Nephron progenitor cell (in vitro differentiated cells): Measurements from ENCODE around the gene GDPGP1.
"Not testable (repeated sequence)": the region's sequence is repeated elsewhere in the genome, so short reads cannot be mapped to it uniquely, and the experiment has no call there.

Experiments used
- DNase-seq: peaks from one replicate; pipeline ENCODE4 v3.0.0; 2021
- H3K27ac Mint-ChIP-seq: 2 replicates; pipeline ENCODE4 v1.8.0; 2021; ENCODE audit warnings: mild to moderate bottlenecking, moderate library complexity, mixed read lengths
- H3K27me3 Mint-ChIP-seq: 2 replicates; pipeline ENCODE4 v1.8.0; 2021; ENCODE audit warnings: mild to moderate bottlenecking, low read depth, mixed read lengths; ENCODE audit not compliant: poor library complexity
- H3K36me3 Mint-ChIP-seq: 2 replicates; pipeline ENCODE4 v1.8.0; 2021; ENCODE audit warnings: low read depth, mixed read lengths
- H3K4me1 Mint-ChIP-seq: 2 replicates; pipeline ENCODE4 v1.8.0; 2021; ENCODE audit warnings: mixed read lengths
- H3K4me3 Mint-ChIP-seq: 2 replicates; pipeline ENCODE4 v1.8.0; 2021; ENCODE audit warnings: mild to moderate bottlenecking, moderate library complexity, mixed read lengths
- H3K9me3 Mint-ChIP-seq: 2 replicates; pipeline ENCODE4 v1.8.0; 2021; ENCODE audit warnings: mild to moderate bottlenecking, moderate library complexity, mixed read lengths
- CTCF ChIP-seq: fragments of 200-600 bp; sonication (generic); IDR thresholded peaks from 2 replicates; pipeline ENCODE4 v1.5.0; 2021; ENCODE audit warnings: antibody characterized with exemption

Gene GDPGP1

GRCh38 chr15:90291679-90292356 lies 57.8 kb downstream of the GDPGP1 start:
- Mint-ChIP-seq H3K27me3 (peaks cover 12% of the 10 kb centered on the region), H3K36me3 (no peaks in the 10 kb centered on the region), H3K9me3 (no peaks in the 10 kb centered on the region), H3K4me3 (no peak overlapping the region), H3K4me1 (peaks cover 13% of the 10 kb centered on the region), H3K27ac (no peak overlapping the region)
- TF ChIP-seq CTCF, result no peak
- no peak for DNase-seq

GRCh38 chr15:90293040-90293810 lies 59.2 kb downstream of the GDPGP1 start:
- not testable (repeated sequence) for H3K27ac Mint-ChIP-seq

GRCh38 chr15:90294159-90294558 lies 60.1 kb downstream of the GDPGP1 start:
- H3K27me3 Mint-ChIP-seq, result peaks cover 12% of the 10 kb centered on the region
- TF ChIP-seq CTCF, result no peak
- H3K9me3 Mint-ChIP-seq, result peaks cover 4% of the 10 kb centered on the region
- peaks cover 9% of the 10 kb centered on the region for H3K4me1 Mint-ChIP-seq
- H3K4me3 Mint-ChIP-seq, result no peak overlapping the region
- H3K27ac Mint-ChIP-seq, result no peak overlapping the region
- H3K36me3 Mint-ChIP-seq, result no peaks in the 10 kb centered on the region
- no peak for DNase-seq

More at GRCh38 chr15:90293040-90293810, 59.2 kb downstream of the GDPGP1 start:
- not testable (repeated sequence) for H3K4me1 Mint-ChIP-seq, H3K9me3 Mint-ChIP-seq, H3K4me3 Mint-ChIP-seq, H3K36me3 Mint-ChIP-seq
- TF ChIP-seq CTCF, result peak; percentile 78
- peak; percentile 80 for DNase-seq
- peaks cover 12% of the 10 kb centered on the region for H3K27me3 Mint-ChIP-seq

- Mint-ChIP-seq H3K4me1 (peaks cover 9% of the 10 kb centered on the region), H3K4me3 (no peak overlapping the region), H3K36me3 (no peaks in the 10 kb centered on the region), H3K9me3 (peaks cover 4% of the 10 kb centered on the region), H3K27ac (no peak overlapping the region), H3K27me3 (peaks cover 12% of the 10 kb centered on the region)
- DNase-seq, result no peak
- peak; percentile 7 for TF ChIP-seq CTCF
Observed at GRCh38 chr15:90294601-90295269, 60.7 kb downstream of the GDPGP1 start.

GRCh38 chr15:90295270-90295648 lies 61.2 kb downstream of the GDPGP1 start:
- Mint-ChIP-seq H3K4me3 (no peak overlapping the region), H3K9me3 (peaks cover 4% of the 10 kb centered on the region)
- DNase-seq, result no peak

More at GRCh38 chr15:90295270-90295648, 61.2 kb downstream of the GDPGP1 start:
- no peak for TF ChIP-seq CTCF
- peaks cover 9% of the 10 kb centered on the region for H3K4me1 Mint-ChIP-seq
- no peaks in the 10 kb centered on the region for H3K36me3 Mint-ChIP-seq
- peaks cover 12% of the 10 kb centered on the region for H3K27me3 Mint-ChIP-seq
- no peak overlapping the region for H3K27ac Mint-ChIP-seq
